ENCODE measurements around the gene DGKI.

Gene DGKI

DNA sequence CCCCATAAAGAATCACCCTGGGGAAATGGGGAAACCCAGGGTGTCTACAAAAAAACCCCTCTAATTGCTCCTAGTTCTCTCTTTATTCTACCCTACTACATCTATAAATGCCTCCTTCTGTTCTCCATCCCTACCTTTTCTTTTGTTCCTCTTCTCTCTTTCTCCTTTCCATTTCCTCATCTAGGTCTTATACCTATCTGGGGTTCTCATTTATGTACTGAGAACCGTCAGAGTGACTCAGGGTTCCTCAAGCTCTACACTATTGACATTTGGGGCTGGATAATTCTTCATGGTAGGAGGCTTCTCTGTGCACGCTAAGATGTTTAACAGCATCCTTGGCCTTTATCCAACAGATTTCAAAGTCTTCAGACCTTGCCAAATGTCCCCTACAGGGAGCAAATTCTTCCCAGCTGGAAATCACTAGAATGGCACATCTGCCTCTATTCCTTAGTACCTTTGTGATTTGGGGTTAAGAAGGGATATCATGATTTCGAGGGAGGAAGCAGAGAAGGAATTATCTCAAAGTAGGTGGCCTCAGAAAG, 365.9 kb downstream of the DGKI start:
- TF ChIP-seq CTCF (IDR thresholded peaks at IDR 0.05), result no peak

DNA sequence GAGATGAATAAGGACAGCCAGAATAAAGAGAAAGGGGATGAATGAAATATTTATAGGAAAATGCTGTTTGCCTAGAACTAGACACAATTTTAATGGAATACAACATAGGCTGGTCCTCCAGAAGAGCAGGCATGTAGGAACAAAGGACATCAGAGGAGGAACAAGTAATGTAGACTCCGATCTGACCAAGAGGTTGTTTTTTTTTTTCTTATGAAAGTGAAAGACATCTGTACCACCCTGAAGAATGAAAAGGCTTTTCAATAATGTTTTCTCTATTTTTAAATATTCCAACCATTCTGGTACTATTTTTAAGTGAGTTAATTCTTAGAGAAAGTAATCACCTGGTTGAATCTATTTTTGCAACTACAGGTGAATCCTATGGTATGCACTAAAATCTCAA, 366.4 kb downstream of the DGKI start:
- TF ChIP-seq CTCF (IDR thresholded peaks at IDR 0.05), result no peak

DNA sequence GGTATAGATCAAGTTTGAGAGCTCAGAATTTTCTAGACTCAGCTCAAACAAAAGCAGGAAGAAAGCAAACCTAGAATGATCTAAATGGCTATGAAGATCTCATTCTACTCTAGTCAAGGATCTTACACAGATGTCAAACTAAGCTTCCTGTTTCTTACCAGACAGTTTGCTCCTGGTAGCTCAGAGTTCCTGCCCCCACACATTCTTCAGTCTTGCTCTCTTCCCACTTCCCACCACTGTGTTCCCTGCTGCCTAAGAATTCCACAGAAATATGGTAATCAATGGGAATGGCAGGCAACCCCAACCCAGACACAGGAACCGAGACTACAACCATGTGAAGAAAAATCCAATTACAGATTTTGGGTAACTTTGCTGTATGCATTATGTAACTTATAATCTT, 369.8 kb downstream of the DGKI start:
- no peak for TF ChIP-seq CTCF (IDR thresholded peaks at IDR 0.05)

DNA sequence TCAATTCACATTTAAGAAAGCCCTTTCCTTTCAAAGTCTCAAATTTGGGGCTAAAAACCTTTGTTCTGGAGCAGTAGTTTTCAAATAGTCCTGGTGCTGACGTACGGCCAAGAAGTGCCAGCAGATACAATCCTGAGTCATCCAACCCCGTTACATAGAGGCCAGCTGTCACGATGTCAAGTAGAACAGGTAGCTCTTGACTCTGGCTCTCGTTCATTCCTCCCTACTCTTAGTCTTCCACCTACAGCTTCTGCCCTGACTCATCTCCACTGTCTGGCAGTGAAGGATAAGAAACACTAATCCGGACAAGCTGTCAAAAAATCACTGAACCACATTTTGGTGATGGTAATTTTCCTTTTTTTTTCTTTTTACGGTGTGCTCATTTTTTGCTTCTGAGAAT, 370.8 kb downstream of the DGKI start:
- TF ChIP-seq CTCF (IDR thresholded peaks at IDR 0.05), result no peak

- no peak for TF ChIP-seq CTCF (IDR thresholded peaks at IDR 0.05)
Measured at GRCh38 chr7:137474540-137475026, 372.2 kb downstream of the DGKI start.

DNA sequence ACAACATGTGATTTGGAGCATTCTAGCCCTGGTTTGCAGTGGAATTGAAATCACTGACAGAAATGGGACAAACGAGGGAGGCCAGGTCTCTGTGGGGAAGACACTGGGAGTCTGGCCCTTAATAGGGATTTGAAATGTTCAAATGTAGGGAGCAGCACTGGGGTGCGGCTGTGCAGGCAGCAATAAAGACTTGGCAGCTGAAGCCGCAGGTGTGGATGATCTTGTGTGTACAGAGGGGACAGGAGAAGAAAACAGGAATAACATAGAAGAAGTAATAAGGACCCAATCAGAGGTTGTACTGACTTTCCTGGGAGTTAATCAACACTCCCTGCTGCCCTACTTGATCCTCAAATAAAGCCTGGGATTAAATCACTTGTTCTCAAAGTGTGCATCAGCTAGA, 375.6 kb downstream of the DGKI start:
- TF ChIP-seq CTCF (IDR thresholded peaks at IDR 0.05), result no peak

DNA sequence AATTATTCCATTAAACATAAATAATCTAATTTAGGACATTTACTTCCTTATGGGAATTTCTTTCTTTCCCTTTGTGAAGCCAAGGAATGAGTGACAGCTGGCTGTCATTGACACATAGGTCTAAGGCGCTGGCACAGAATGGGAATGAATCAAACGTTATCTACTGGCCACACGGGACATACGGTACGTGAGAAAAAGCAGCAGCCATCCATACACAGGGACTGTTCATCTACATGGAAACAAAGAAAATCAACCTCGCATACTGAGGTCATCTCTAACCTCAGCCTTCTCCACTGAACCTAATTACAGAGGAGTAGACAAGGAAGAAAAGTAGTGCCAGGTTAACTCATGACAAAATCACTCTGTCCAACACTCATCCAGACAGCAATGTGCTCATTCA, 376.9 kb downstream of the DGKI start:
- no peak for TF ChIP-seq CTCF (IDR thresholded peaks at IDR 0.05)

DNA sequence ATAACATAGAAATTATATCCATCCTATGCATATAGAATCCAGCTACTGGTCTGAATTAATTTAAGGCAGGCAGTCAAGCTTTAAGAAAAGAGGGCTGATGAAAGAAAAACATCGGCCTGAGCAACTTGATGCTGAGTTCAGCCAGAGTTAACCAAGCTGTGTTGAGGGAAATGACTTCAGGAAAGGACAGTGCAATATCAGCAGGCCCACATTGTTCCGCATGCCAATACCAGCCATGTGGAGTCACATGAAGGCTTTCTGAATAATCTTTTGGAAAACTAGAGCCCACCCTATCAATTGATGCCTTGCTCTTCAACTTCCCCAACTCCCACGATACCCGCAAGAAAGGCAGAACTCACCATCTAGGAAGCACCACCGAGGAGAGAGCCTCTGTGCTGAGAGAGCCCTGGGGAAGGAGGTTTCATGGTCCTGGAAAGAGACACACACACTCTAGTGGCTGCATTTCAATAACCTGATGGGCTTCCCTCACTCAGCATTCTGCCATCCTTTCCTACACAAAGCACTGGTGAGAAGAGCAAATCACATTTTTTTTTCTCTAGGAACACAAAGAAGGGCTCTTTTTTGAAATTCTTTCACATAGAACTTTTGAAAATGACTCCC, 377.5 kb downstream of the DGKI start:
- TF ChIP-seq CTCF (IDR thresholded peaks at IDR 0.05), result no peak

All from LNCAP (cell line).